Epidermal melanocyte (primary cell): ENCODE measurements around the gene MLN.
A peak's percentile ranks its signal among the peaks of the same experiment; 100 is the strongest.
"Not testable (repeated sequence)": the region's sequence is repeated elsewhere in the genome, so short reads cannot be mapped to it uniquely, and the experiment has no call there.

Experiments
- DNase-seq: peaks from one replicate; pipeline ENCODE4 v3.0.0; 2011; ENCODE audit warnings: low spot score; ENCODE audit not compliant: insufficient read length

MLN gene

DNA sequence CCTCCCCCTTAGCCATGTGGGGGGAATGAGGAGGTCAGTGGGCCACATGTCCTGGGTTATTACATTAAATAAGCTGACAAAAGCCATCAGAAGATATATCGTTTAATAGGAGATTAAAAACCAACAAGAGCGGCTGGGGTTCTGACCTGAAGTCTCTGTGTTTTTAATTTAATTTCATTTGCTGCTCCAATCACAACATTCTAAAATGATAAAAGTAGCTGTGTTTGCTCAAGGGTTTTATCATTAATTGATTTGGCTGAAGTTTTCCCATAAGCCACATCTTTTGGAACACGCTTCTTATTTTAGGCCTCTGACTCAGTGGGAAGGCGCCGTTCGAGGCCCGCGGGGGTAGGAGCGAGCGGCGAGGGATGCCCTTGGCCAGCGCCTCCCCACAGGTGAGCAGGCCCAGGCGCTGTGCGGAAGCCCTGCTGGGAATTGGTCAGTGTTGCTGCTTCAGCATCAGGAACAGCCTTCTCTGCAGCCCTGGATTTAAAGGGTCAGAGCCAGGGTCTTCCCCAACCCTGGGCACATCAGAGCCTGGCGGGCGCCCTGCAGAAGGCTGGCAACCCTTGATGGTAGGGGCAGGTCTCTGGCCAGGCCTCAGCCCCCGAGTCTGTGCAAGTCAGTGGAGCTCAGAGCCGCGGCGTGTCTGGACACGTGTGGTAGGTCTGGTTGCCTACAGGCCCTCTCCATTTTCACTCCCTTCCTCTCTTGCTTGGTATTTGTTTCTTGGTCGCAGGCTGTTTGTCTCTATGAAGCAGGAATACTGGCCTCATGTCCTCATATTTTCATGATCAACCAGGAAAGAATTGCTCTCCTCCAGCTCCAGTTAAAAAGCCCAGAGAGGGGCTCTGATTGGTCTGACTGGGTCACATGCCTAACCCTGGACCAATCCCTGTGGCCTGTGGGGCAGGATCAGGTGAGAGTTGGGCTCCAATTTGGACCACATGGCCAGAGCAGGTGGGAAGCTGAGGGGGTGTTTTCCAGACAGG is 30.9 kb upstream of the MLN start:
- DNase-seq: no peak

DNA sequence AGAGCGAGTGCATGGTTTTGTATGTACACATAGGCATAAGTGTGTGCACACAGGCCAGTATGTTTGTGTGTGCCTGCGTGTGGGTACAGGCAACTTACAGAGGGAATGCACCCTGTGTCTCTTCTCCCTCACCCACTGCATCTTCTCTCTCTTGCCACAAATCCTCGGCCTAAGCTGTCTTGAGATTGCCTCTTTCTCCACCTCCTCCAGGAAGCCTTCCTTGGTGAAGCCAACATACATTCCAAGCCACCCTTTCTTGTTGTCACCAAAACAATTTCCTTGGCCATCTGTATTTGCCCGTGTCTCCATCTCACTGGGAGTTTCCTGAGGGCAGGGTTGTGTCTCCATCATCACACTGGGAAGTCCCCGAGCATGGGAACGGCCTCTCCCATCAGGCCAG is 29.8 kb upstream of the MLN start:
- DNase-seq: no peak

DNA sequence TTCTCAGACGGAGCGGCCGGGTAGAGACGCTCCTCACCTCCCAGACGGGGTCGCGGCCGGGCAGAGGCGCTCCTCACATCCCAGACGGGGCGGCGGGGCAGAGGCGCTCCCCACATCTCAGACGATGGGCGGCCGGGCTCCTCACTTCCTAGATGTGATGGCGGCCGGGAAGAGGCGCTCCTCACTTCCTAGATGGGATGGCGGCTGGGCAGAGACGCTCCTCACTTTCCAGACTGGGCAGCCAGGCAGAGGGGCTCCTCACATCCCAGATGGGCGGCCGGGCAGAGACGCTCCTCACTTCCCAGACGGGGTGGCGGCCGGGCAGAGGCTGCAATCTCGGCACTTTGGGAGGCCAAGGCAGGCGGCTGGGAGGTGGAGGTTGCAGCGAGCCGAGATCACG is 29.0 kb upstream of the MLN start:
- not testable (repeated sequence) for DNase-seq

DNA sequence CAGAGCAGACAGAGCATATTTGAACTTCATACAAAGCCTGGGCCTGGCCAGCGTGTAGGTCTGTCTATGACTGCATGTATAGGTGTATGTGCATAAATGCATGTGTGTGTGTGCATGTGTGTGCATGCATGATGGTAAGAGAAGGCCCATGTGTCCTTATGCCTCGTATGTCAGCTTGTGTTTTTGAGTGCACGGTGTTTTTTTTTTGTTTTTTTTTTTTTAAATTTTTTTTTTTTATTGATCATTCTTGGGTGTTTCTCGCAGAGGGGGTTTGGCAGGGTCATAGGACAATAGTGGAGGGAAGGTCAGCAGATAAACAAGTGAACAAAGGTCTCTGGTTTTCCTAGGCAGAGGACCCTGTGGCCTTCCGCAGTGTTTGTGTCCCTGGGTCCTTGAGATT is 27.9 kb upstream of the MLN start:
- DNase-seq: not testable (repeated sequence)

DNA sequence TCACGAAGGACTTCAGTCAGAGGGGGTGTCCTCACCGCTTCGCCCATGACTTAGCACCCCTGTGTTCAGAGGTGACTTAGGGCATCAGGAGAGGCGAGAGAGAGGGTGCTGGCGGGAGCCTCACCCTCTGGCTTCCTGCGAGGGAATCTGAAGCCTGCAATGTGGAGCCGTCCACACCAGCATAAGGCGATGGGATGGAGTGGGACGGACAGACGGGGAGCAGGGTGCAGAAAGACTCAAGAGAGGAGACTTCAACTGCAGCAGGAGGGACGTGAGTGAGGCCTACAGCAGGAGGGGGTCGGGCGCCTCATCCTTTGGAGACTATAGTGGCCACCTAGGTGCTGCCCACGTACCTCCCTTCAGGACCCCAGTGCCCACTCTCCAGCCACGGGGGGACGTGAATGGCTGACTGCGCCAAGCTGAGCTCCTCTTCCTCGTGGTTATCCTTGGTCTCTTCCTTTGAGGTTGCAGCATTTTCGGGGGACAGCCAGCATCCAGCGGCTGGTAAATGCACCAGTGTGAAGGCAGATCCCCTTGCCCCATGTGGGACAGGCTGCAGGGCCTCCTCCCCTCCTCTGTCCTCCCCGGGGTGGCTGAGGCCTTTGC is 26.9 kb upstream of the MLN start:
- DNase-seq: no peak

DNA sequence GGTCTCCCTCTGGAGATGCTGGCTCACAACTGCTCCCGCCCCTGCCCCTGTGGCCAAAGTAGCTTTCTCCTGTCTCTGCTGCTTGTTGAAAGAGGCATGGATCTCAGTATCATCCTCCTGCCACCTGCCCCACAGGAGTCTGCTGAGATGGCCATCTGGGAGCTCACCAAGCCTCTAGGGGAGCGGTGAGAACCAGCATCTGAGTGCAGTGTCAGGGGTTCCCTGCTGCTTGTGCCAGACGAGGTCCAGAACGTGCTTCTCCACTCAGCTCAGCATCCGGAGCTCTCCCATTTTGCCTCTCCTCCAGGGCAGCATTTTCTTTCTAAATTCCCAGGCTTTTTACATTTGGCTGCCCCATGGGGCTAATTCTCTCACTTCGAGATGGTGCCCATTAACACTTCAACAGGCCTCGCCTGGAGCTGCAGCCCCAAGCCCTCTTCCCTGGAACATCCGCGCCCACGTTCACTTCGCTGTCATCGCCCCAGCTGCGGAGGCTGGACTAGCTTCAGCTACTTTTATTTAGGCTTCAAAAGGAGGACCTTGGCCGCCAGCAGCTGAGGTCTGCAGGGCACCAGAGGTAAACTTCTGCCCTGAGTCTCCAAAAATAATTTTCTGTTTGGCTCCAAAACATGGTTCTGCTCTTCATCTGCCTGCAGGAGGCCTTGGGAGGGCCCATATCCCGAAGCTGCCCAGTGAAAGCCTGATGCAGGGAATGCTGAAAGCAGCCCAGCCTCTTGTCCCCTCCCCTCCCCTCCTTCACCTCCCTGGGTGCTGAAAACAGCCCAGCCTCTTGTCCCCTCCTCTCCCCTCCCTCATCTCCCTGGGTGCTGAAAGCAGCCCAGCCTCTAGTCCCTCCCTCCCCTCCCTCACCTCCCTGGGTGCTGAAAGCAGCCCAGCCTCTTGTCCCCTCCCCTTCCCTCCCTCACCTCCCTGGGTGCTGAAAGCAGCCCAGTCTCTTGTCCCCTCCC is 25.2 kb upstream of the MLN start:
- no peak for DNase-seq

DNA sequence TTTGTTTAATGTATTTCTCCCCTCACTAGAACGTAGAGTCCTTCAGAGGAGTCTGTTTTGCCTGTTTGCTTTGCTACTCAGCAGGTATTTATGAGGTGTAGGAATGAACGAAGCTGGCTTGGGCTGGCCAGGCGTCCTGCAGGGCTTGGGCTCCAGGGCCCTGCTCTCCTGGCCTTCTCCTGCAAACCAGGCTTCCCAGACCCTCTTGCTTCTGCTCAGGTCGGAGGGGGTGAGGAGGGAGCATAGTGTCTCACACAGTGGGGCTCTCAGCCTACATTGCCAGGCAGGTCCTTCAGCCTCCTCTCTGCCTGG is 24.6 kb upstream of the MLN start:
- DNase-seq: no peak

DNA sequence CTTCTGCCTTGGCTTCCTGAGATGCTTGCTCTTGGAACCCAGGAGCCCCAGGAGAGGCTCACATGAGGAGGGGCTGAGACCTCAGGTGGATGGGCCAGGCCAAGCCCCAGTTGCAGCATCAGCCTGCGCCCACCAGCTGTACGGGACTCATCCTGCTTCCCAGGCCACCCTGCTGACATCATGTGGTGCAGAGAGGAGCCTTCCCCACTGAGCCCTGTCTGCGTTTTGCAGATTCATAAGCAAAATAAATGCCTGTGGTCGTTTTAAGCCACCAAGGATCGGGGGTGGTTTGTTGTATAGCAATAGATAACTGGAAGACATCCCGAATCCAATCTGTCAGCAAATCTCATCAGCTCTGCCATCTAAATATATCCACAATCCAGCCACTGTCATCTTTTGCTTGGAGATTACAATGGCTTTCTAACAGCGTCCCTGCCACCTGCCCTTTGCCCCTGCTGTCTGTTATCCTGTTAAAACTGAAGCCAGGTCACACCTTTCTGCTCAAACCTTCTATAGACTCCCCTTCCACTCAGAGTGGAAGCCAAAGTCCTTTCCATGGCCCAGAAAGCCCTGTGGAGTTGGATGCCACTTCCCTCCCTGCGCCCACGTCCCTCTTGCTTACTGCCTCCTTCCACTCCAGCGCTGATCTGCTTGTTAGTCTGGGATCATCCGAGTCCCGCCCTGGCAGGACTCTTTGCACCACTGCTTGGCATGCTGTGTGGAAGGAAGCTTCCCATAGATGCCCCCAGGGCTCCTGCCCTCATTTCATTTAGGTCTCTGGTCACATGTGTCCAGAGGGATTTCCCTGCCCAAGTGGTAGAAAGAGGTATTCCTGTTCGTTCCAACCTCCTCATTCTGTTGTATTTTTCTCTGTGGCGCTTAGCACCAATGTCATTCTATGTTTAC is 24.0 kb upstream of the MLN start:
- DNase-seq: no peak

DNA sequence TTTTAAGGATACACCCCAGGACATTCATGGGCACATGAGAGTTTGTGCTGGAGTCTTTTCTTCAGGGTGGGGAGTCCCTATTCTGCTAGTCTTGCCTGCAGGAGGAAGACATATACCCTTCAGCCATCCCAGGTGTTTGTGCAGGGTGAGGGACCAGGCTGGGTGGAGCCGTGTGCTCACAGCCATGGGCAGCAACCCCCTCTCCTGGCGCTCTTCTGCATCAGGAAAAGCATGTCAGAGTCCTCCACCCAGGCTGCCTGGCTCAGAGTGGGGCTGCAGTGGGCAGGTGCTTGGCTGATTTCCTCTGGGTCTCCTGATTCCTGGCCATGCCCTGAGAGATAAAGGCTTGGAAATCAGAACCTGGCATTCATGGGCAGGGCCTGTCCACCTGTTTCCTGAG is 22.7 kb upstream of the MLN start:
- no peak for DNase-seq

DNA sequence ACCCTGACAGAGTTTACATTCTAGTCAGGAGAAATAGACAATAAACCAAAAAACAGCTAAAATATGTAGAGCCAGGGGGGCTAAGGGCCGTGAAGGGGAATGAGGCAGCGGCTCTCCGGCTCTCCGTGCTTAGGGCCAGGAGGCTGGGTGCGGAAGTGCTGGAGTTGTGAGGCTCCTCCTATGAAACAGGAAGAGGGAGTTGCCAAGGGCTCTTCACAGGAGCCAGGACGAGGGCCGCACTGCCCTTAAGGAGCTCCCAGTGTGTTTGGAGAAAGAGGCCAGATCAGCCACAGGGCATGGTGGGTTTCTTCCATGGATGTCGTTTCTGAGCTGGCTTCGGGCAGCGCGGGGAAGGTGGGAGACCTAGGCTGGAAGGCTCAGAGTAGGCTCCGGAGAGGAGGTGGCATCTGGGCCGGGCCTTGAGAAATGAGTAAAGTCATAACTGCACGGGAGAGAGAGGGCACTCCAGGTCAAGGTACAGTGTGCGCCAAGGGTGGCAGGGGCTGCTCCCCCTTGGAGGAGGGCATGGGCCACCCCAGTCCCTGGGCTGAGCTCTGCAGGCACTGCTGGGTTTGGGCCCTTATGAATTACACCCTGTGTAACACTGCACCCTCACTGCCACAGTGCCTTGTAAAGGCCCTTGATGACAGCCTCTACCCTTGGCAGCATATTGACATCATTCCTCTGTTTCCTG is 20.8 kb upstream of the MLN start:
- DNase-seq: peak; percentile 73

DNA sequence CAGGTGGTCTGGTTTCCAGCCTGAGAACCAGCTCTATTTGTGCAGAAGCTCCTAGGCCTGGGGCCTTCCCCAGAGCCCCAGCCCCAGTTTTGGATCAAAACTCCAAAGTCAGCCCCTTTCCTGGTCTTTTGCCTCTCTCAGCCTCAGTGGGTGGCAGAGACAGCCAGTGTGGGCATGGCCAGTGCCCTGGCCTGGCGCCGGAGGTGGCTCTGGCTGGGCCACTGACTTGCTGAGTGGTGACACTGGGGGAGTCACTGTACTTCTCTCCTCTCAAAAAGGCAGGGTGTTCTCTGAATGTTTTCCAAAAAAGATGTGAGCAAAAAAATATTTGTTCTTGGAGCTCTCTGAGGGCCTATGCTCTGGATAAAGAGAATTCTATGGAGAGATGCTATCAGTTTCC is 20.0 kb upstream of the MLN start:
- no peak for DNase-seq

DNA sequence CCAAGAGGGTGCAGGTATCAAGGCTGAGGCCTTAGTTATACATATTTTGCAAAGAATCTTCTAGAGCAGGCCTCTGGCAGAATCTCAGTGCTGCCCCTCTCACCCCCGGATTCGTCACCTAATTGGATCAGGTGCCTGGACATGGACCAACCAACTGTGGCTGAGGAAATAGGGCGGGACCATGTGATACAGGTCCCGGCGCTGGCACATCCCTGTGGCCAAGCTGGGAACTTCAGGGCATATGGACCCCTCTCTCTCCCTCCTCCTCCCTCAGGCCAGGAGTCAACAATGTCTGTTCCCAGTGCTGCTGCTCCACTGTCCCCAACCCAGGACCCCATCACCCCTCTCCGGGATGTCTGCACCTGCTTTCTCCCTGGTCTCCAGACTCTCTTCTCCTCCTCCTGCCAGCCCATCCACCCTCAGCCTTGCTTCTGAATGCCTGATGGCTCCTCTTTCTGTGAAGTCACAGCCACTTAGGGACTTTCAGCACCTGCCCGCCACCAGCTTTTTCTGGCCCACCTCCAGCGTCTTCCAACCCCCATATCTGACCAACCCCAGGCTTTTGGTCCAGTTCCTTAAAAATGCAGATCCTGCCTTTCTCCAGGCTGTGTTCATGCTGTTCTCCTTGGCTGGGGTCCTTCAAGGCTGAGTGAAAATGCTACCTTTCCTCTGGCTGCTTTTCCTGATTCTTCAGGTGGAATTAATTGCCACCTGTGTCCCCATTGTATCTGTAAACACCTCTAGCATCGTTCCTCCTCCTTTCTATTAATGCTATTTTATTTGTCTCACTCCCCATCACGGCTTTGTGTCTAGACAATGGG is 19.0 kb upstream of the MLN start:
- no peak for DNase-seq

DNA sequence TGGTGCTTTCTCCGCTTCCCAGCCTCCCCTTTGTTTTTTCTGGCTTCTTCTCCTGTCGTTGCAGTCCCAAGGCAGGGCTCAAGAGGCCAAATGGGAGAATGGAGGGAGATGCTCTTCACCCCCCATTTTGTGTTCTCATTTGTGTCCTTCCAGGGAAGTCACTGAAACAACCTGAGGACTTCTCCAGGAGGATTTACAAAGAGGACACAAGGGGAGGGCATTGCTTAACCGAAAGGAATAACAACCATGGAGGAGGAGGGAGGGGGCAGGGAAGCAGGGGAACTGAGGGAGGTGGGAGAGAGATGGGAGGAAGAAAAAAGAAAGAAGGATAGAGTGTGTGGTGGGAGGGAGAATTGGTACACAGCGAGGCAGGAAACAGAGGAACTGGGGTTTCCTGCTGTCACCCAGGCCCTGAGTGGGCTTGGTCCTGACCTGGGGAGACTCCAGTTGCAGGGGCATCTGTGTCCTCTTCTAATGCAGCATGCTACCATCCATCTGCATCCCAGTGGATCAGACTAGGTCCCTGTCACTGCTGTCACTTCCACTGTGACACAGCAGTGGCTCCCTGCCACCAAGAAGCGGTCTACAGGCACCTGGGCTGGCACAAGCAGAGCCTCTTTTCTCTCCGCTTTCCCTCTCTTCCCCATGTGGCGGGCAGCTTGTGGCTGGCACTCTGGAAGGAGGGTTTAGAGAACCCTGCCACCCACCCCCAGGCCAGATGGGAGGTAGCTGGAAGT is 17.1 kb upstream of the MLN start:
- DNase-seq: no peak

DNA sequence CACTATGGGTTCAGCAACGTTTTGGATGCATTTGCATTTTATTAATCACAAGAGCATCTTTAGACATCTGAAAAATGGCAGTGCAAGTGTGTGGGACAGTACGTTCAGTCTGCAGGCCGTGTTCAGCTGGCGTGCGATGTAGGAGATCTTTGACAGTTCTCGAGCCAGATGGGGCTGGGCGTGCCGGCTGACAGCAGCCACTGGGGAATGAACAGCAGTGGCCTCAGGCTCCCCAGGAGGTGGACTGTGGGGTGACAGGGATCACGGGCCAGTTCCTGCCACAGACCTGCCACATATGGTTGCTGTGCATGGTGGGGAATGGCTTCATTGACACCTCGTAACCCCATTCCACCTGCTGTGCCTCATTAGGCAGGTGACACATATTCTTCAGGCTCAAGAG is 16.4 kb upstream of the MLN start:
- no peak for DNase-seq

DNA sequence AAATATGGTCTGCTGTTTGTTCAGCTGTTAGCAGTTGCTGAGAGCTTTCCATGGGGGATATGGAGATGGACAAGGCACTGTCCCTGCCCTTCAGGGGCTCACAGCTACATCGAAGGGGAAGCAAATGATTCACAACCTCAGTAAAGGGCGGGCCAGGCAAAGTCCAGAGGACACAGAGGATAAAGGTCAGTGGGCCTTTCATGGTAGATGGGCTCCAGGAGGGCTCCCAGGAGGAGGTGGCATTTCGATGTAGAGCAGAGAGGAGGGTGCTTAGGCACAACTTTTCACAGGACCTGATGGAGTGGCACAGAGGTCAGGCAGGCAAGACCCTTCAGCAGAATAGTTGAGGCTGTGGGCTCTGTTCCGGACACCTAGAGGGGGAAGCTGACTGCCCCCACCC is 15.2 kb upstream of the MLN start:
- DNase-seq: no peak

DNA sequence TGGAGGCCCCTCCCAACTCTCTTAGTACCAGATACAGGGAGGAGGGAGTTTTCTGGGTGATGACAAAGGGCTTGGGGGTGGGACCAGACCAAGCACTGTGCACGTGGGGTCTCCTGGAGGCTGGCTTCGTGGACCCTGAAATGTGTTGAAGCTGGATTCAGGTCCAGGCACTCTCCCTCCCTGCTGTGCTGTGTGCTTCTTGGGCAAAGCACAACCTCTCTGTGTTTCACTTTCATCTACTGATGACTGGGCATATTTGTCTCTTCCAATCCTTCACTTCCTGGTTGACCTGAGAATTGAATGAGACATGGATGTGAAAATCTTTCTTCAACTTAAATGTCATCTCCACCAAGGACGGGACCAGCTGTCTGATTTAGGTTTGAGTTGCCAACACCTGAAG is 14.5 kb upstream of the MLN start:
- no peak for DNase-seq

DNA sequence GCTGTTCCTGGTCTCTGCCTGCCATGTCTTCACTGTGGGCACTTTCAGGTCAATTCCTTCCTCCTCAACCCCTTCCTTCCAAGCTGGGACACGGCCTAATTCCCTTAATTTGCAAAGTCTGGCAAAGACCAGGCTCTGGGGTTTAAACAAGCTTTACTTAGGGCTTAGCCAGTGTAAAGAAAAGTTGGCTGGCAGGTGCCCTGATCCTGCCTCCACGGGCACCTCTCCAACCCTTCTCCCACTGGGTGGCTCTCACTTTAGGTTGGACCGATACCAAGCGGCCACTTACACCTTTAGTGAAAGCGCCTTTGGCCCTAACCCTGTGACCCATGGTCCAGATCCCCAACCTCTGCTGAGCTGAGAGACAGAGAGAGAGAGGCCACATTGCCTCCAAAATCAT is 13.7 kb upstream of the MLN start:
- DNase-seq: no peak

DNA sequence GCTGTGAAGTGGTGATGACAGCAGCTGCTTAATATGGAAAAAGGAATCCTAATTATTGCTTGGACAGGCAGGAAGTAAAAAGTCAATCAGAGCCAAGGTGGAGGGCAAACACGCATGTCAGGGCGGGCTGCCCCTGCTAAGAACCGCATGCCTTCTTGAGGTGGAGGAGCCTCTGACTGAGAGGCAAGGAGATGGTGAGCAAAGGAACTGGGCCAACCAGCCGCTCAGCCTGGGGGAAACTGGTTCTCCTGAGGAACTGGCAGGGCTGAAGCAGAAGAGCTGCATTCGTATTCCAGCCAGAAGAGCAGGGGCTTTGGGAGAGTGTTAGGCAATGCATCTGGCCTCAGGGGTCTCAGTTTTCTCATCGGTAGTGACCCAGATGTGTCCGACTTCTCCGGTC is 13.1 kb upstream of the MLN start:
- no peak for DNase-seq

DNA sequence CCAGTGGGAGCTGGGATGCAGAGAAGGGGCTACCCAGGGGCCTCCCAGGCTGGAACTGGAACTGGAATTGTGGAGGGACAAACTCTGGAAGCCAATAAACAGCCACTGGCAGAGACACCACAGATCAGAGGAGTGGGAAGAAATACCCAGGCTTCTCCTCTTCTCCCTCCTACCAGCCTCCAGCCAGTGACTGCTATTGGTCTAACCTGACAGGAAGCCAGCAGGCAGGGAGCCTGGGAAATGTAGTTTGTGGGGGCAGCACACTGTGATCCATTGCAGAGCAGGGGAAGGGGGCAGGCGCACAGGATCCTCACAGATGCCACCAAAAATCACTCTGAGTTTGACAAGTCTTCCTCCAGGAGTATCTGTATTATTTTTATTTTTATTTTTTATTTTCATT is 12.1 kb upstream of the MLN start:
- no peak for DNase-seq
